HCT116 (cell line): ENCODE results near the gene MDFIC. TPM values are rescaled to one million over a fixed set of nuclear protein-coding genes. Genes with fewer than 3 reads are reported as not detected.

Experiments
- ATAC-seq: fragments of 200-7000 bp; cut with Tn5 transposase; 2 replicates; pipeline ENCODE4 v1.9.1; 2020; ENCODE audit warnings: mild to moderate bottlenecking, moderate library complexity
- BruUV-seq: library from RNA; stranded (reverse); fragments of 400-500 nt; replicated peaks from 2 replicates; lab custom pipeline; 2021; lab: Mats Ljungman, UMichigan
- CTCF ChIA-PET: fragments of 300-600 bp; sonication (Branson Sonifier 250); formaldehyde crosslinking; loops from one replicate; lab custom pipeline; 2021; ENCODE audit warnings: antibody characterized with exemption; lab: Charles Lee
- POLR2A ChIA-PET: fragments of 300-600, 350-600 bp; sonication (Branson Sonifier 250); formaldehyde crosslinking; loops from one replicate; lab custom pipeline; 2021; ENCODE audit warnings: antibody characterized with exemption; lab: Charles Lee
- RAD21 ChIA-PET, 2 experiments: fragments of 300-600 bp; sonication (Branson Sonifier 250); formaldehyde crosslinking; loops; one replicate each; lab custom pipeline; 2023; ENCODE audit warnings: low total read pairs in 2 of 2; ENCODE audit not compliant: uncharacterized antibody in 2 of 2, unreplicated experiment in 2 of 2, low non-redundant PET in 1 of 2; lab: Charles Lee
- DNase-seq: peaks from one replicate; pipeline ENCODE4 v3.0.0-alpha.2; 2010; ENCODE audit warnings: low read depth, low spot score
- H2AFZ ChIP-seq: fragments of 200-600 bp; shearing (Covaris generic), sonication (generic); 2 replicates; pipeline ENCODE4 v1.6.1; 2017; ENCODE audit warnings: low read depth, mixed run types, mixed read lengths, antibody characterized with exemption, low read length; ENCODE audit not compliant: poor library complexity, severe bottlenecking
- H3K27ac ChIP-seq: 2 replicates; pipeline ENCODE4 v1.5.1; 2012; ENCODE audit warnings: low read depth, low read length
- H3K27me3 ChIP-seq: fragments of 200-600 bp; sonication (generic); 2 replicates; pipeline ENCODE4 v1.6.1; 2016; ENCODE audit warnings: mixed run types, low read length, mixed read lengths; ENCODE audit not compliant: insufficient read depth
- H3K36me3 ChIP-seq, 2 experiments: fragments of 200-500 bp in 1 of 2; fragments of 200-600 bp in 1 of 2; sonication (Bioruptor generic) in 1 of 2; sonication (generic) in 1 of 2; 2 replicates each; pipeline versions ENCODE4 v1.5.1 to v1.6.1; 2014 to 2016; ENCODE audit warnings: low read length in 2 of 2, inconsistent platforms in 1 of 2, mixed read lengths in 1 of 2, mixed run types in 1 of 2; ENCODE audit not compliant: insufficient read depth in 2 of 2, control insufficient read depth in 1 of 2
- H3K4me1 ChIP-seq, 2 experiments: fragments of 200-600 bp in 1 of 2; sonication (generic) in 1 of 2; 2 replicates each; pipeline versions ENCODE4 v1.5.1 to v1.6.1; 2012 to 2017; ENCODE audit warnings: low read length in 2 of 2, inconsistent platforms in 1 of 2, mild to moderate bottlenecking in 1 of 2, mixed read lengths in 1 of 2, mixed run types in 1 of 2, moderate library complexity in 1 of 2; ENCODE audit not compliant: insufficient read depth in 2 of 2, control insufficient read depth in 1 of 2
- H3K4me2 ChIP-seq: fragments of 200-600 bp; sonication (generic); 2 replicates; pipeline ENCODE4 v1.6.1; 2017; ENCODE audit warnings: mixed run types, low read length, mixed read lengths
- H3K4me3 ChIP-seq, 2 experiments: fragments of 200-600 bp in 1 of 2; sonication (generic) in 1 of 2; replicated peaks in 1 of 2; 2 replicates each; pipeline ENCODE4 v1.5.1; 2011 to 2016; ENCODE audit warnings: low read length in 2 of 2, control low read depth in 1 of 2, low read depth in 1 of 2, mild to moderate bottlenecking in 1 of 2, mixed read lengths in 1 of 2, mixed run types in 1 of 2
- H3K79me2 ChIP-seq: fragments of 200-600 bp; sonication (generic); 2 replicates; pipeline ENCODE4 v1.6.1; 2017; ENCODE audit warnings: mild to moderate bottlenecking, mixed run types, low read length, moderate library complexity, mixed read lengths; ENCODE audit not compliant: insufficient read depth
- H3K9ac ChIP-seq: fragments of 200-600 bp; sonication (generic); 2 replicates; pipeline ENCODE4 v1.6.1; 2016; ENCODE audit warnings: low read length, mixed read lengths
- H3K9me2 ChIP-seq: fragments of 200-600 bp; sonication (generic), shearing (Covaris generic); 2 replicates; pipeline ENCODE4 v1.6.1; 2017; ENCODE audit warnings: mixed run types, mild to moderate bottlenecking, moderate library complexity; ENCODE audit not compliant: insufficient read depth
- H3K9me3 ChIP-seq, 2 experiments: fragments of 200-500 bp in 1 of 2; fragments of 200-600 bp in 1 of 2; sonication (Bioruptor generic) in 1 of 2; sonication (generic) in 1 of 2; 2 replicates each; pipeline ENCODE4 v1.6.1; 2014 to 2017; ENCODE audit warnings: low read length in 2 of 2, mixed read lengths in 2 of 2, inconsistent platforms in 1 of 2, low read depth in 1 of 2, mild to moderate bottlenecking in 1 of 2, mixed run types in 1 of 2, moderate library complexity in 1 of 2; ENCODE audit not compliant: control insufficient read depth in 1 of 2, insufficient read depth in 1 of 2
- H4K20me1 ChIP-seq: fragments of 200-600 bp; sonication (generic), shearing (Covaris generic); 2 replicates; pipeline ENCODE4 v1.6.1; 2017; ENCODE audit warnings: mixed run types, mild to moderate bottlenecking, moderate library complexity; ENCODE audit not compliant: insufficient read depth
- CEBPB ChIP-seq: IDR thresholded peaks from 2 replicates; pipeline ENCODE4 v1.6.1; 2012; ENCODE audit warnings: low read depth
- EZH2phosphoT487 ChIP-seq: fragments of 200-600 bp; IDR thresholded peaks from 2 replicates; pipeline ENCODE4 v1.6.1; 2018; ENCODE audit warnings: antibody characterized with exemption, borderline replicate concordance
- POLR2A ChIP-seq: IDR thresholded peaks from 2 replicates; pipeline ENCODE4 v1.7.0; 2011; ENCODE audit warnings: borderline replicate concordance; ENCODE audit not compliant: insufficient read depth, insufficient read length; ENCODE audit errors: extremely low read depth
- RAD21 ChIP-seq: IDR thresholded peaks from 2 replicates; pipeline ENCODE4 v1.6.1; 2012; ENCODE audit warnings: low read depth, mild to moderate bottlenecking
- SIN3A ChIP-seq: IDR thresholded peaks from 2 replicates; pipeline ENCODE4 v1.6.1; 2012; ENCODE audit warnings: low read depth
- SP1 ChIP-seq: IDR thresholded peaks from 2 replicates; pipeline ENCODE4 v1.6.1; 2012; ENCODE audit warnings: low read depth
- SRF ChIP-seq: IDR thresholded peaks from 2 replicates; pipeline ENCODE4 v1.6.1; 2012; ENCODE audit warnings: low read depth
- ZFX ChIP-seq: fragments of 450-650 bp; IDR thresholded peaks from 2 replicates; pipeline ENCODE4 v1.6.1; 2017
- ZNF274 ChIP-seq: fragments of 200-500 bp; sonication (Bioruptor generic); IDR thresholded peaks from 2 replicates; pipeline ENCODE4 v1.6.1; 2014; ENCODE audit warnings: mild to moderate bottlenecking, low read depth, low read length, inconsistent platforms
- intact Hi-C: fragments of 100-400 bp; cut with micrococcal nuclease; formaldehyde crosslinking; loops from 2 replicates; pipeline ENCODE4 v1.10.0; 2022
- total RNA-seq: library from RNA; stranded (reverse); gene quantifications from one replicate; pipeline ENCODE4 v1.2.1, GENCODE V29; 2021; ENCODE audit not compliant: unreplicated experiment
- TF ChIP-seq, protein P1 (sequence below): IDR thresholded peaks from 2 replicates; pipeline ENCODE4 v1.6.1; 2012
- TF ChIP-seq, protein P2 (sequence below): IDR thresholded peaks from 2 replicates; pipeline ENCODE4 v1.6.1; 2012; ENCODE audit warnings: low read depth

Gene MDFIC
- total RNA-seq, 1 experiment from 2014 or later, result 8.3 TPM

DNA sequence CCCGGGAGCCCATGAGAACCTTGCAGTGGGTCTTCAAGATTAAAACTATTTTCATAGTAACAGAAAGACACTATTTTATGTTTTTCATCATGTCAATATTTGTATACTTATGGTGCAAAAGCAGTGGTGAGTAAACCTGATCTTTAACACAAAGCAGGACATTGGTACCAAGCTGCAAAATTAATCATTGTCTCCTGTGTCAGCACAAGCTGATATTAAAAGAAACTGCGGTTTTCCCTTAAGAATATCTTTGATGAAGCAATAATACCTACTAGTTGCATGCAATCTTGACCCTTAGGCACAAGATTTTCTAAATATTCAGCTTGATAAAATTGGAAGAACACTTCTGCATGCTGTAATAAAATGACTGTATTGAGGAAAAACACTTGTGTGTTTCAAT is 121.7 kb downstream of the MDFIC start:
- intact Hi-C loops, result no loop called here
- BruUV-seq, result no TSS peak
- no peaks in the 10 kb centered on the region for H3K79me2 ChIP-seq
- H3K4me1 ChIP-seq, result no peaks in the 10 kb centered on the region
- no peak overlapping the region for H3K27ac ChIP-seq
- no peaks in the 10 kb centered on the region for H3K9me3 ChIP-seq
- H3K9ac ChIP-seq, result no peak overlapping the region
- DNase-seq (no peak), ATAC-seq (no peak)
- H3K27me3 ChIP-seq, result no peaks in the 10 kb centered on the region
- no peaks in the 10 kb centered on the region for H3K36me3 ChIP-seq
- H3K4me2 ChIP-seq, result no peak overlapping the region
- ChIA-PET POLR2A (no interaction called here), RAD21 (no interaction called here), CTCF (no interaction called here)
- H3K9me2 ChIP-seq, result no peaks in the 10 kb centered on the region
- H2AFZ ChIP-seq, result no peak overlapping the region
- H4K20me1 ChIP-seq, result no peaks in the 10 kb centered on the region
- TF ChIP-seq, protein P1, sequence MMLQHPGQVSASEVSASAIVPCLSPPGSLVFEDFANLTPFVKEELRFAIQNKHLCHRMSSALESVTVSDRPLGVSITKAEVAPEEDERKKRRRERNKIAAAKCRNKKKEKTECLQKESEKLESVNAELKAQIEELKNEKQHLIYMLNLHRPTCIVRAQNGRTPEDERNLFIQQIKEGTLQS, result no peak
- TF ChIP-seq ZNF274 (no peak), POLR2A (no peak), SIN3A (no peak), EZH2phosphoT487 (no peak), CEBPB (no peak), SRF (no peak), ZFX (no peak), RAD21 (no peak), SP1 (no peak)
- TF ChIP-seq, protein P2, sequence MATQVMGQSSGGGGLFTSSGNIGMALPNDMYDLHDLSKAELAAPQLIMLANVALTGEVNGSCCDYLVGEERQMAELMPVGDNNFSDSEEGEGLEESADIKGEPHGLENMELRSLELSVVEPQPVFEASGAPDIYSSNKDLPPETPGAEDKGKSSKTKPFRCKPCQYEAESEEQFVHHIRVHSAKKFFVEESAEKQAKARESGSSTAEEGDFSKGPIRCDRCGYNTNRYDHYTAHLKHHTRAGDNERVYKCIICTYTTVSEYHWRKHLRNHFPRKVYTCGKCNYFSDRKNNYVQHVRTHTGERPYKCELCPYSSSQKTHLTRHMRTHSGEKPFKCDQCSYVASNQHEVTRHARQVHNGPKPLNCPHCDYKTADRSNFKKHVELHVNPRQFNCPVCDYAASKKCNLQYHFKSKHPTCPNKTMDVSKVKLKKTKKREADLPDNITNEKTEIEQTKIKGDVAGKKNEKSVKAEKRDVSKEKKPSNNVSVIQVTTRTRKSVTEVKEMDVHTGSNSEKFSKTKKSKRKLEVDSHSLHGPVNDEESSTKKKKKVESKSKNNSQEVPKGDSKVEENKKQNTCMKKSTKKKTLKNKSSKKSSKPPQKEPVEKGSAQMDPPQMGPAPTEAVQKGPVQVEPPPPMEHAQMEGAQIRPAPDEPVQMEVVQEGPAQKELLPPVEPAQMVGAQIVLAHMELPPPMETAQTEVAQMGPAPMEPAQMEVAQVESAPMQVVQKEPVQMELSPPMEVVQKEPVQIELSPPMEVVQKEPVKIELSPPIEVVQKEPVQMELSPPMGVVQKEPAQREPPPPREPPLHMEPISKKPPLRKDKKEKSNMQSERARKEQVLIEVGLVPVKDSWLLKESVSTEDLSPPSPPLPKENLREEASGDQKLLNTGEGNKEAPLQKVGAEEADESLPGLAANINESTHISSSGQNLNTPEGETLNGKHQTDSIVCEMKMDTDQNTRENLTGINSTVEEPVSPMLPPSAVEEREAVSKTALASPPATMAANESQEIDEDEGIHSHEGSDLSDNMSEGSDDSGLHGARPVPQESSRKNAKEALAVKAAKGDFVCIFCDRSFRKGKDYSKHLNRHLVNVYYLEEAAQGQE, result no peak
- no peak overlapping the region for H3K4me3 ChIP-seq
